ENCODE data around the gene ROPN1B.
"Not testable (repeated sequence)": the region's sequence is repeated elsewhere in the genome, so short reads cannot be mapped to it uniquely, and the experiment has no call there.

Gene ROPN1B

DNA sequence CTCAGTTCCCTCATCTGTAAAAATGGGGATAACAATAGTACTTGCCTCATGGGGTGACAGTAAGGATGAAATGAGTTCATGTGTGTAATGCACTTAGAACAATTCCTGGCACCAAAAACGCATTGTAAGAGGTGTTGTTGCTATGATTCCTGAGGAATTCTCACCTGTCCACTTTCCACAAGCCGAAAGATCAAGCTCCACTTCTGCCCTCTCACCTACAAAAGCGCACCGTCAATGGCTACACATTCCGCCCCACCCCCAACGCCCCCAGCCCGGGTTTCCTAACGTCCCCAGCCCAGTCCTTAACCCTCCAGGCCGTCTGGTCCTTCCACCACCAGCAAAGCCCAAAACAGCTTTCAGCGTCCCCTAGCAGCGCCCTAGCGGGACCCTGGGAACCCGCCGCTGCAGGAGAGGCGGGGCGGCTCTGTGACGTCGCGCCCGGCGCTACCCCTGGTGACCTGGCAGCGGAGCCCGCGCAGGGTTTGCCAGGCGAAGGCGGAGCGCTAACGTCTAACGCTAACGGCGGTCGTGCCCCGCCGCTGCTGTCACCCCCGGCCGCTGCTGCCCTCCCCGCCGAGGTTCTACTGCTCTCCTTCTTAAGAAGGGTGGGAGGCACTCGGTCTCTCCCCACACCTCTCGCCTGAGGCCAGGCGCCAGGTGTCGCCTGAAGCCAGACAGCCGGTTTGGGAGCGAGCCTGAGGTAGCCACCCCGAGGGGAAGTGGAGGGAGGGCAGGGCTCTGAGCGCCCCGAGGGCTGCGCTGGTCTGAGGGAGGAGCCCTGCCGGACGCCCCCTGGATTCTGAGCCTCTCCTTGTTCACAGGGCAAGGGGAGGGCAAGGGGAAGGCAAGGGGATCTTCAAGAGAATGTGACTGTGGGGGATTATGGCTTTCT, at the start of gene ROPN1B:
Gene ROPN1B (plus strand): TSS at position 478 of the 892 bp plus-strand sequence. CDS start 2,877 bp downstream, outside the sequence.
- not testable (repeated sequence) for DNase-seq

DNA sequence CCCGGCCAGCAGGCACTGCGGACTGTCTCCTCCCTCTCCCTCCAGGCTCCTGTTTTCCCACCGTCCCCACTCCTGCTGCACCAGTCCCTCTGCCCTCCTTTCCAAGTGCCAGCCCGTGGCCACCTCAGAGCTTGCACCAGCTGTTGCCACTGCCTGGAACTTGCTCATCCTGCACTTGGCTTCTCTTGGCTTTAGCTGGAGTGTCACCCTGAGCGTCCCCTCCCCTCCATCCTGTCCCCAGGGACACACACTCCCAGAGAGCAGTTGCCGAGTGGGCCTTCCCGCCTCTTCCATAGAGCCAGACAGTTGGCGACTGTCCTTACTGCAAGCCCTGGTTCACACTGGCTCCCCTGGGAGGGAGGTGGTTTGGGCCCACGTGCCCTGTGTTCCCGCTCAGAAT, 48.8 kb upstream of the ROPN1B start:
- not testable (repeated sequence) for DNase-seq

DNA sequence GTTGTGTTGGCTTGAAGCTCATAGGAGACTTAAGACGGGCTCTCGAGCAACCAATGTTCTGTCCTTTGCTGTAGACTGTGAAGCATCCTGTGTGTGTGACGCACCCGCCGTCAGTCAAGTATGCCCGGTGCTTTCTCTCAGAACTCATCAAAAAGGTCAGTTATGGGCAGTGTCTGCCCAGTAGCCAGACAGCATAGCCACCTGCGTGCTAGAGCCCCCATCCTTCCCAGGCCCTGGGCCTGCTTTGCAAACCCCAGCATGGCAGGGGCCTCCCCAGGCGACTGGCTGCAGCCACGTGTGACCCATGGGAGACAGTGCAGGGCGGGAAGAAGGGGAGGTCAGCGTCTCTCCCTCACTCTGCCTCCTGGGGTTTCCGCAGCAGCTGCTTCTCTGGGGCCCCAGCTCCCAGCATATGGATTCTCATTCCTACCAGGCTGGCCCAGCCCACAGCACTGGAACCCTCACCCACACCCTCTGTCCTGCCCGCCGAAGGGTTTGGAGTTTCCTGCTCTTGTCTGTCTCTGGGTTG, 48.2 kb upstream of the ROPN1B start:
- DNase-seq: not testable (repeated sequence)

DNA sequence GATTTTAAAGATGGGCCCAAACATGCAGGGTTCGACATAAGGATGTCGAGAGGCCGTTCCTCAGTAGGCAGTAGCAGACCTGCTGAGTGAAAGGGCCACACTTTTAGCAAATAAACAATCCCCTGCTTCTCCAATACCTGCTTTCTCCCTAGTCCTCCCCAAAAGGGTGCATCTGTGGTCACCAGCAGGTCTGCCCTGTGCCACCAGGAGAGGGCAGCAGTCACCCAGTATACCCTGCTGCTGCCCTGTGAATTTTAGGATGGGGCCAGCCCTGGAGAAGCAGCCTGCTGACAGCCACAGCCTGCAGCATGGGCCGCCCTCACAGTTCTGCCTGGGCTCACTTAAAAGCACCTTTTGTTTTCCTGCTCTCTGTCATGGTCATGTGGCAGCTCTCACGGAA, 47.3 kb upstream of the ROPN1B start:
- DNase-seq: peak in 21 of 56 donors; percentile 1 to 60 (median 12)

DNA sequence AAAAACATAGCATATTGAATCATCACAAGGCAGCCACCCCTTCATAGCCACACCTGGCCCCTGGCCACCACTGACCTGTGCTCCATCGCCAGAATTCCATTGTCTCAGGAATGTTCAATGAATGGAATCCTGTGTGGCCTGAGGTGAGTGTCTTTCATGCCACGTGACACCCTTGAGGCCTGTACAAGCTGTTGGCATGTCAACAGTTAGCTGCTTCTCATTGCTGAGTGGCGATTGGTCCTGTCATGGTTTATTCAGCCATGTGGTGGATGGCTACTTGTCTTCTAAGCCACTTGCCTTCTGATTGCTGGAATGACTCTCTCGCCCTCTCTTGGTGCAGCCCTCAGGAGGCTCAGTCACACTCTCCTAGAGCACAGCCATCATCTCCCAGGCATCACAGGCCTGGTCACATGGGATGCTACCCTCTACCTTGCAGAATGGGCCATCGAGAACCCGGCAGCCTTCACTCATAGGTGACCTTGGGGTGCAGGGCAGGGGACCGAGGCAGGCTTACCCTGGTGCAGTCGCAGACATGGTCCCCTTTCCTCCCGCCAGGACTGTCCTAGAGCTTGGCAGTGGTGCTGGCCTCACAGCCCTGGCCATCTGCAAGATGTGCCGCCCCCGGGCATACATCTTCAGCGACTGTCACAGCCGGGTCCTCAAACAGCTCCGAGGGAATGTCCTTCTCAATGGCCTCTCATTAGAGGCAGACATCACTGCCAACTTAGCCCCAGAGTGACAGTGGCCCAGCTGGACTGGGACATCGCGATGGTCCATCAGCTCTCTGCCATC, 45.5 kb upstream of the ROPN1B start:
- not testable (repeated sequence) for DNase-seq

DNA sequence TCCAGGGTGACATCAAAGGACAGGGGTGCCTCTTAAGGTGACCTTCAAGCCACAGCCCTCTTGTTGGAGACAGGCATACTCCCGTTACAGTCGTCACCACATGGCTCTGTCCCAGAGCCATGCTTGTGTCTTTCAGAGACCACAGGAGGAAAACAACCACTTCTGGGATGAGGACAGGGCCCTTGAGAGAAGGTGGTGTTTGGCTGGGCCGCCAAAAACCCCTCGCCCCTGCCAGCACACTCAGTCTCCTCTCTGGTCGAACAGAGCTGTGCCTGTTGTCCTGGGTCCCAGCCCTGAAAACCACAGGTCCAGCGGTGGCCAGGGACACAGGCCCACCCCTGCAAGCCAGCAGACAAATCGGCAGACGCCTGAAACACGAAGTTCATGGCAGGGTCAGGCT, 44.7 kb upstream of the ROPN1B start:
- DNase-seq: not testable (repeated sequence)

DNA sequence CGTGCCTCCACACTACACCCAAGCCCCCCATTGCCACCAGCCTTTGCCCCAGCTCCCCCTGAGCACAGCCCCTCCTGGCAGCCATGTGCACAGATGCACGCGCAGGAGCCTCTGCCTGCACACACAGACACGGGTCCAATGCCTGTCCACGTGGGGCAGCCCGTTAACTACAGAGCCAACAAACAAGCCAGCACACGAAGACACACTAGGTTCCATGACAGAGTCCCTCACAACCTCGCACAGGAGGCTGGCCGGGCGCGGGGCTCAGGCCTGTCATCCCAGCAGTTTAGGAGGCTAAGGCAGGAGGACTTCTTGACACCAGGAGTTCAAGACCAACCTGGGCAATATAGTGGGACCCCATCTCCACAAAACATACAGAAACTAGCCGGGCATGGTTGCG, 43.3 kb upstream of the ROPN1B start:
- DNase-seq: not testable (repeated sequence)

DNA sequence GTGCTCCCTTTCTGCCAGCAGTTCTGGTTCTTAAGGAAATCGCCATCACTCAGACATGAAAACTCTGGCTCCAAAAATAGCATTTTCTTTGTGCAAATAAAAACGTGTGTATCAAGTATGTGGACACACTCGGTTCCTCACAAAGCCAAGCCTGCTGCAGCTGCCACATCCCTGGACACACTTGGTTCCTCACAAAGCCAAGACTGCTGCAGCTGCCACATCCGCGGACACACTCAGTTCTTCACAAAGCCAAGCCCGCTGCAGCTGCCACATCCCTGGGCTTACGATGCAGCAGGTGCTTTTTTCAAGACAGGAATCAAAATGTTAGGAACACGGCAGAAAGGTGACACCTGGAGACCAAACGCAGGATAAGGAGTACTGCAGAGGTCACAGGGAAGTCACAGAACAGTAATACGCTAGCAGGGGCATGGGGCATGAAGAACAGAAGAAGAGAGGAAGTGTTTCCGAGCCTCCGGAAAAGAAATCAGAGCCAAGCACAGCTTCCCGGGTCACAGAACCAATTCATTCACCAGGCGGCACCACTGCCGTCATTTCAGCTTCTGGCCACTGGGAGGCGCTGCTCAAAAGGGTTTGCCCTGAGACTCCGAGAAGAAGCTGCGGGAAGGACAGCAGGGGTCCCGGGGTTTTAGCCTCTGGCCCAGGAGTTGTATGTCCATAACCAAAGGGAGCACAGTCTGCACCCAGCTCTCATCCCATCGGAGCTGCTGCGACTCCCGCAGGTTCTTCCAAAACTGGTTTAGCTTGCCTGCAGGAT, 40.0 kb upstream of the ROPN1B start:
- peak in 47 of 56 donors; percentile 3 to 85 (median 42) for DNase-seq

DNA sequence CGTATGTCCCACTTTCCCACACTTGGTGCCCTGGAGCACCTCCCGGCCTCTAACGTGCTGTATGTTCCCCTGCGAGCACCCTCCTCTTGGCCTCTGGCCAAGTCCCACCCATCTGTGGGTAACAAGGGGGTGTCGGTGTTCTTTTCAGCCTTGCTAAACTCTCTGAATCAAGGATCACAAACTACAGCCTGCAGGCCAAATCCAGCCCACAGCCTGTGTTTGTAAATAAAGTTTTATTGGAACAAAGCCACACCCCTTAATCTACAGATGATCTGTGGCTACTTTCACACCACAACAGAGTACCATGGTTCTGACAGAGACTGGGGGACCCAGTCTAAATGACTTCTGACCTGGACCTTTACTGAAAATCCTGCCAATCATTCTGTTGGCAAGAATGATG, 39.2 kb upstream of the ROPN1B start:
- peak in 1 of 56 donors; percentile 6 for DNase-seq

DNA sequence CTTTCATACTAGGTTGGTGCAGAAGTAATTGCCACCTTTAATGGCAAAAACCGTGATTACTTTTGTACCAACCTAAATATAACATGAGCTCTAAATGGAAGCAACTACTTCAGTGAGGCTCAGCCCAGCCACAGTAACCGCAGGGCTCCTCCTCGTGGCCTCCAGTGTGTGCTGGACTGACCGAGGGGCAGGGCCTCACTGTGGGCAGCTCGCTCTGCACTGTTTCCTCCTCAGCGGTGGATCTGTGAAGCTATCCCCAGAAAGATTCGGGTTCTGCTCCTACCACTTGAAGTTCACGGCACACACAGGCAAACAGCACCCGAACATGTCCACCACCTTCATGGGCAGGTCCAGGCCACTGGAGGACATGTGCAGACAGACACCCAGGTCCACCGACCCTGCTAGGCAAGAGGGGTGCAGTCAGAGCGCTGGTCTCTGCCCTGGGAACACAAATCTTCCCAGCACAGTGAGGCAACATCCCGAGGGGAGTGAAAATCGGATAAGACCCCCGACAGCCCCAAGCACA, 37.6 kb upstream of the ROPN1B start:
- not testable (repeated sequence) for DNase-seq

DNA sequence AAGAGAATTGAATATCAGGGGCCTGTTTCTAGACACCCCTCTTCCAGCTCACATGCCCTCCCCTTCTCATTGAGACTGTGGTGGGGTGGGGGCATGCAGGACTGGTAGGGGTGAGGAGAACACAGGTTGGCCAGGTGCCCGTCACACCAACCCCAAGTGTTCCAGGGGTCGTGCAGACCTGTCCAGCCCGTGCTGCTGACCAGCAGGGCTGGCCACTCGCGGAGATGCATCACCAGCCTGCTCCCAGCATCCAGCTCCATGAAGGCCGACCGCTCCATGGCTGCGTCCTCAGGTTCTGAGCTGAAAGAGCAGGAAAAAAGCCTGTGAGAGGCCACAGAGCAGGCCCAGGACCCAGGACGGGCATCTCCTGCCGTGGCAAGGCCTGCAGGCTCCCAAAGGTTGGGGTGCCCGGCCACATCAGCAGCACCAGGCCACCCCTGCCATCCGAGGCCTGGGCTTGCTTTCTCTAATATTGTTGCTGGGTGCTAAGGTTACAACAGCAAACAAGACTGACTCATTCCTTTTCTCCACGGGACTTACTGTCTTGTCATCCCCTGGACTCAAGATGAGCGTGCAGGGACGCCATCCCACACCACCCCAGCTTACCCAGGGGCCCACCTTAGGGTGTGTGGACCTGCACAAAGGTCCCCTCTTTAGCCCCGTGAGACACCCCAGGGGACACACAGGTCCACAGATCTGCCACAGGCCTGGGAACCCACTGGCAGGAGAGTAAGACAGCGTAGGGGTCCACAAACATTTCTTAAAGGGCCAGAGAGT, 35.4 kb upstream of the ROPN1B start:
- not testable (repeated sequence) for DNase-seq

DNA sequence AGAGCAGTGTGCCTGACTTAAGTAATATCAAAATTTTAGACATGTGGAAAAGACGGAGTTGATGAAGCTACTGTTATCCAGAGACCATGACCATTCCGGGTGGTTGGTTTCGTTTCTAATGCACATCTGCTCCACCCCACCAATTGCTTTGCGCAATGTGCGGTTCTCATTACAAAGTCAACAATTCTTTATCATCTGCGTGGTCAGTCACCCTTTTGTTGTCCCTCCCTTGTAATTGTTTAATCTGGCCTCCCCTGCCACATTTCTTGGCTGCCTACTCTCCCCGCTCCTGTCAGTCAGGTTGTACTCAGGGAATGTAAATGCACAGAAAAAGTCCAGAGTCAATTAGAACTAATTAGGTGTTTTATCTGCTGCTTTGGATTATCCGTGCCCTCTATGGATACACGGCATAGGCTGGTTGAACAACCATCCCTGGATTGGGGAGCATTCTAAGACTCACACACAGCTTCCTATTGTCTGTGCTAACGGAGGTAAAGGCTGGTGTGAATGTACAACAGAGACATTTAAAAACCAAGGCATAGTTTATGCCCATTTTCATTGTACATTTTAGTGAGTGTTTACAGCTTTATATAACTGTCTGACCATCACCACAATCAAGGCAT, 33.6 kb upstream of the ROPN1B start:
- not testable (repeated sequence) for DNase-seq

DNA sequence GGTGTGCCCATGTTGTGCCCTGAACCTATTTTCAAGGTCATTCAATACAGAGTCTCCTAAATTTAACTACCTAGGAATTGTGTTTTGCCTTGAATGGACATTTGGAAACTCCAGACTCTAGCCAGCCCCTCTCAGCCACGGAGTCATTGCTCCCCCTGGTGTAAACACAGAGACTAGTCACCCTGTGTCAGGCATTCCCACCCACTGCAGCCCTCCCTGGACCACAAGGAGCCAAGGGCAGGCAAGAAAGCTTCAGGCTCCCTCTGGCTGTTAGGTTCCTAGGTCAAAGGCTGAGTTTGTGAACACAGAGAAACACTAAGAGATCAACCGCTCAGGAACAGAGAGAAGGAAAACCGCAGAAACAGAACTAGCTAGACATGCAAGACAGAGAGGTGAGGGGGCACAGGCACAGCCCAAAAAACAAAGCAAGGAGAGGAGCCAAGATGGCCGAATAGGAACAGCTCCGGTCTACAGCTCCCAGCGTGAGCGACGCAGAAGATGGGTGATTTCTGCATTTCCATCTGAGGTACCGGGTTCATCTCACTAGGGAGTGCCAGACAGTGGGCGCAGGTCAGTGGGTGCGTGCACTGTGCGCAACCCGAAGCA, 32.7 kb upstream of the ROPN1B start:
- not testable (repeated sequence) for DNase-seq

DNA sequence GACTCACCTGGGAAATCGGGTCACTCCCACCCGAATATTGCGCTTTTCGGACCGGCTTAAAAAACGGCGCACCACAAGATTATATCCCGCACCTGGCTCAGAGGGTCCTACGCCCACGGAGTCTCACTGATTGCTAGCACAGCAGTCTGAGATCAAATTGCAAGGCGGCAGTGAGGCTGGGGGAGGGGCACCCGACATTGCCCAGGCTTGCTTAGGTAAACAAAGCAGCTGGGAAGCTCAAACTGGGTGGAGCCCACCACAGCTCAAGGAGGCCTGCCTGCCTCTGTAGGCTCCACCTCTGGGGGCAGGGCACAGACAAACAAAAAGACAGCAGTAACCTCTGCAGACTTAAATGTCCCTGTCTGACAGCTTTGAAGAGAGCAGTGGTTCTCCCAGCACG, 32.1 kb upstream of the ROPN1B start:
- DNase-seq: not testable (repeated sequence)

DNA sequence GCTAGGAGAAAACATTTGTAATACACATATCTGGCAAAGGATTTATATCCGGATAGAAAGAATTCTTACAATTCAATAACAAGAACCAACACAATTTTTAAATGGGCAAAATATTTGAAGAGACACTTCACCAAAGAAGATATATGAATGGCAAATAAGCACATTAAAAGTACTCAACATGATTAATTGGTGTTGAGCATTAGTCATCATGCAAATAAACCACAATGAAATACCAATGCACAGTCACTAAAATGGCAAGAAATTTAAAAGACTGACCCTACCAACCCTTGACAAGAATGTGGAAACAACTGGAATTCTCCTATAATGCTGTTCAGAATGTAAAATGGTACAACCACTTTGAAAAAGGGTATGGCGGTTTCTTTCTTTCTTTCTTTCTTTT, 21.2 kb upstream of the ROPN1B start:
- not testable (repeated sequence) for DNase-seq

DNA sequence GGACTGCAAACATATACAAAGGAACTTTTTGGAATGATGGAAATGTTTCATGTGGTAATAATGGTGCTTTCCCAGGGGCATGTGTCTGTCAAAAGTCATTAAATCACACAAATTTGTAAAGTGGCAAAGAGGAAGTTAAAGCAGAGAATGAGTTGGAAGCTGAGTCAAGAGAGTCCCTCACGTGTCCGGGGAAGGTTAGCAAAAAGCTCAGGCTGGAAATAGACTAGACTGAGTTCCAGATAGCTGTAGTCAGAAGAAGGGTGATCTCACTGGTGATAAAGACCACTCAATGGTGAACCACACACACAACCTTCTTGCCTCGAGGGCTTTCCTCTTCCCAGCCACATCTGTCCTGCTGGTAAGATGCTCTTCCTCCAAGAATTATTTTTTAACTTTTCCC, 20.1 kb upstream of the ROPN1B start:
- DNase-seq: not testable (repeated sequence)

DNA sequence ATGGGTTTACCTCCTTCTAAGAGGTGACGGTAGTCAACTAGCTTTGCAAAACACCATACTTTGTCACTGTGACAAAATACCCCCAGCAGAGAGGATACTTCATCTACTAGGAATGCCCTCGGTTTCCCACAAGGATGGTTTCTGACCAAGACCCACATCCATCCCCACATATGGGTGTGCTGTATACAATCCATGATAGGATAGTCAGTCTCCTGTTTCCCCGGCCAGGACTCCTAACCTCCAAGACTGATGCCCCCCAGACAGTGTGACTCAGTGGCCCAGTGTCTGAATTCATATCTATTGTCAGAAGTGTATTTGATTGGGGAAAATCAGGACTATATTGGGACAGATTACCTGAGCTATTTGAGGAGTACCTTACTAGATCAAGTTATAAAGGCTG, 17.8 kb upstream of the ROPN1B start:
- not testable (repeated sequence) for DNase-seq

DNA sequence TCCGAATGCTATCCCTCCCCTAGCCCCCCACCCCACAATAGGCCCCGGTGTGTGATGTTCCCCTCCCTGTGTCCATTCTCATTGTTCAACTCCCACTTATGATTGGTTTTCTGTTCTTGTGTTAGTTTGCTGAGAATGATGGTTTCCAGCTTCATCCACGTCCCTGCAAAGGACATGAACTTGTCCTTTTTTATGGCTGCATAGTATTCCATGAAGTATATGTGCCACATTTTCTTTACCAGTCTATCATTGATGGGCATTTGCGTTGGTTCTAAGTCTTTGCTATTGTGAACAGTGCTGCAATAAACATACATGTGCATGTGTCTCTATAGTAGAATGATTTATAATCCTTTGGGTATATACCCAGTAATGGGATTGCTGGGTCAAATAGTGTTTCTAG, 12.0 kb upstream of the ROPN1B start:
- not testable (repeated sequence) for DNase-seq

All from nucleus accumbens (tissue), 56 donors.